SKM-1 (cell line): ENCODE results near the gene GOLM1.

Experiments
- DNase-seq: peaks from one replicate; lab custom pipeline; 2025; ENCODE audit not compliant: unreplicated experiment; lab: John Stamatoyannopoulos, UW

Gene GOLM1

GRCh38 chr9:86046930-86047341, 52.4 kb downstream of the GOLM1 start:
- DNase-seq: no peak

DNA sequence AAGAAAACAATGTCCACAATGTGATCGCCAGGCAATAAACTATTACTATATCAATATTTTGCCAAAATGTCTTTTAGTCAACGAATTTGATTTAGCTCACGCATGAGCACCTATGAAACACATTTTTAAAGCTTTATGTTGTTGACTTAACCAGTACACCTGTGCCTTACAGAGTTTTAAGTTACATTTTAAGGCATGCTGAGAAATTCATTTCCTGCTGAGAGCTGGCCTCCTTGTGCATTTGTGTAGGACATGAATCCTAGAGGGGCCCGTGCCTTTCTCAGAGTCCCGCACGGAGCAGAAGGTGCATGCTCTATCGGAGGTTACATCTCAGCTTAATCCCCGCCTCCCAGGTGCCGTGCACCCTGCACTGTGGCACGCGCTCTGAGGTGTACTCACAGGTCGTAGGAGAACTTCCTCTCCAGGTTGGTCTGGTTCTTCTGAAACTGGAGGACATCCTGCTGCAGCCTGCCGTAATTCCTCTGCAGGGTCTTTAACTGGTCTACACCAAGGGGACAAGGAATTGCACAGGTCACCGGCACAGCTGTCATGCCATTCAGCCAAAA, 53.2 kb downstream of the GOLM1 start:
- DNase-seq: no peak

DNA sequence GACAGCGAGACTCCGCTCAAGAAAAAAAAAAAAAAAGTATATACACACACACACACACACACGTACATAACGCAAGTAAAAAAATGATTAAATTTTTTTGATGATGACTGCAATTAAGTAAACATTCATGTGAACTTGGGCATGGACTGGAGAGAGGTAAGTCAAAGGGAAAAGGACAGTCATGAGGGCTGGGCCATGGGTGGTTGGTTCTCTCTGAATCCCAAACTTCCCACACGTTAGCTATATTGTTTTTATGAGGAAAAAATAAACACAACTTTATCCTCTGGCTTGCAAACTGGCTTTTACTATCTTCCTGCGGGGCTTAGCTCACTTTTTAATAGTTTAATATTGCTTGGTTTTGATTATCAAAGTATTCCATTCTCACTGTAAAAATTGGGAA, 53.7 kb downstream of the GOLM1 start:
- no peak for DNase-seq

DNA sequence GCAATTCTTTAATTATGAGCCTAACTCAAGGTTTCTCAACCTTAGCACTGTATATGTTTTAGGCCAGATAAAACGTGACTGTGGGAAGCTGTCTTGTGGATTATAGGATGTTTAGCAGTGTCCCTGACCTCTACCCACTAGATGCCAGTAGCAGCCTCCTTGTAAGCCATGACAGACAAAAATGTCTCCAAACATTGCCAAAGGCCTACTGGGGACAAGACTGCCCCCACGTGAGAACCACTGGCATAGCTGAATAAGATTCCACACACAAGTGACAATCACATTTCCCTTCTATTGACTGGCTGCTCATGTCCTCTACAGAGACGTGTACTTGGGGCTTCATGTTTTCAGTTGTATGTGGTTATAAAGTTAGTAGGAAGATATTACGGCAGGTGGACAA, 55.4 kb downstream of the GOLM1 start:
- DNase-seq: no peak

DNA sequence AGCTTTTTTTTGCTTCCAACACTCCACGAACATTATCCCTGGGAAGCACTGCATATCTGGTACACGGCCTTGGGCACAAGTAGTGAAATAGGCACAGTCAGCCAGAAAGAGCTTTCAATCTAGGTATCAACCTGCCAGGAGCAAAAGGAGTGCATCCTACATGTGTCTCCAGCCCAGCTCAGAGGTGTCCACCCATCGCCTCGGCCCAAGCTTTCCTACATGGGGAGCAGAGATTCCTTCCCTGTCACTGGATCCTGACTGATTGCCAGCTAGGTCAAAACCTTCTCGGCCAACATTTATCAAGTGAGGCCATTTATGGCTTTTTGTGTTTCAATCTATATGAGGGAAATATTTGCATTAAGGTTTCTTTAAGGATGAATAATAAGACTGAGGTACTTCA, 55.8 kb downstream of the GOLM1 start:
- DNase-seq: no peak

- no peak for DNase-seq
These were observed 57.0 kb downstream of the GOLM1 start for GRCh38 chr9:86042199-86042978.

DNA sequence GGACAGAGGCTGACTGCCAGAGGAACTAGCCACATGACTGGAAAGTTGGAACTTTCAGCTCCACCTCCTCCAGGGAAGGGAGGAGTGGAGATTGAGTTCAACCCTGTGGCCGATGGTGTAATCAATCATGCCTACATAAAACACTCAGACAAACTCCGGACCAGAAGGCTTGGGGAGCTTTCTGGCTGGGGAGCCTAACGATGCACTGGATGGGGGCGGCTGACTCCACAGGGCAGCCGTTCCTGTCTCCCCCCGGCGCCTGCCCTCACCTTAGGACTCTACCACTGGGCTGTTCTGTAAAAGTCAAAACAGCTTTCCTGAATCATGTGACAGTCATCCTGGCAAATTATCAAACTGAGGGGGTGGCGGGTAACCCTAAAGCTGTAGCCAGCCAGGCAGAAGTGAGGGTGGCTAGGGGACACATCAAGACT, 58.0 kb downstream of the GOLM1 start:
- no peak for DNase-seq

DNA sequence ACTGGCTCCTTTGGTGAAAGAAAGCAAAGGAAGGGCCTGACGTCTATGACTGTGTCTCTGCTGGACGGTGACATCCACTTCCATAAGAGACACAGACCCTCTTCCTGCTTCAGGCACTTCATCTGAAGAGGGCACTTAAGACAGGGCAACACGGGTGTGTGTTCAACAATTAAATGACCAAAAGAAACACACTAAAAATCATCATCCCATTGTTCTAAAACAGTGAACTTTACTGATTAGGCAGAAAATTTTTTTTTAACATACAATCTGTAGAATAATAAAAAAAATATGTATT, 58.5 kb downstream of the GOLM1 start:
- DNase-seq: no peak

DNA sequence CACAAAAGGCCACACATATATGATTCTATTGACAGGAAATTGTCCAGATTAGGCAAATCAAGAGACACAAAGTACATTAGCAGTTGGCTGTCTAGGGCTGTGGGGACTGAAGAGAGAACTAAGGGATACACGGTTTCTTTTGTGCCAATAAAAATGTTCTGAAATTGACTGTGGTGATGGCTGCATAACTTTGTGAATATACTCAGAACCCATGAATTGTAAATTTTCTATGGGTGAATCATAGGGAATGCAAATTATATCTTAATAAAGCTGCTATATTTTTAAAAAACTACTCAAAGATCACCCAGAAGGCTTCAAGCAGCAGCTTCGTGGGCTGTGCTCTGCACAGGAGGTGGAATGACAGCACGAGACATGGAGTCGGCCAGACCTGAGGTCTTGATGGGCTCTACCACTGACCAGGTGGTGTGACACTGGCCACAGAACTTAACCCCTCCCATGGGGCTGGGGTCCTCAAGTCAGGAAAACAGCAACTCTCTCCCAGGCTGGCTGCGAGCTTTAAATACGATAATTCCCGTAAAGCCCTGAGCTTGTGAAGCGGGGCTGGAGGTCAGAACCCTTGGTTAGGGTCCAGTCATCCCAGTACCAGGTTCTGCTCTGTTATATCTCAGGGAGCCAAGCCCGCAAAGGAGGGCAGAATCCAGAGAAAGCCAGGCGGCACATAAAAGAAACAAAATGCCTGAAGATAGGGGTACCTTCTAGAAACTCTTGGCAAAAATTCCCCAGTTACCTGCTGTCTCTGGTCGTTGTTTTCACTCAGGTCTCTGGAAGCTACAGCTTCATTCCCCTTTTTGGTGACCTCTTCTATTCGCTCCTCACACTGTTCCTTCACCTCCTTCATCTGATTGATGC, 59.1 kb downstream of the GOLM1 start:
- no peak for DNase-seq

DNA sequence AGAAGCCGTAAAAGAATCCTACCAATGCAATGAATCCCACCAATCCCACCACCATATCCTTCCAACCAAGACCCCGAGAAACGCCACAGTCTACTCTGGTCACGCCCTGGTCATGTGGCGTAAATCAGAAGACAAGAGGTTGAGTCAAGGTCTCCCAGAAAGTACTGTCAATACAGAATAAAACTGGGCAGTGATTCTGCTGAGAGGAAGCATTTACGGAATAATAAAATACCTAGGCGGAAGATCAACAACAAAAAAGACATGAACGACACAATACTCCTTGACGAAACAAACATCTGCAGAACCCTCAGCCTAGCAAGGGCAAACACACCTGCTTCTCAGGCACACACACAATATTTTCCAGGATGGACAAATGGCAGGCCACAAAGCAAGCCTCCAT, 62.8 kb downstream of the GOLM1 start:
- no peak for DNase-seq

- no peak for DNase-seq
These were observed 63.4 kb downstream of the GOLM1 start for GRCh38 chr9:86035827-86036440.

DNA sequence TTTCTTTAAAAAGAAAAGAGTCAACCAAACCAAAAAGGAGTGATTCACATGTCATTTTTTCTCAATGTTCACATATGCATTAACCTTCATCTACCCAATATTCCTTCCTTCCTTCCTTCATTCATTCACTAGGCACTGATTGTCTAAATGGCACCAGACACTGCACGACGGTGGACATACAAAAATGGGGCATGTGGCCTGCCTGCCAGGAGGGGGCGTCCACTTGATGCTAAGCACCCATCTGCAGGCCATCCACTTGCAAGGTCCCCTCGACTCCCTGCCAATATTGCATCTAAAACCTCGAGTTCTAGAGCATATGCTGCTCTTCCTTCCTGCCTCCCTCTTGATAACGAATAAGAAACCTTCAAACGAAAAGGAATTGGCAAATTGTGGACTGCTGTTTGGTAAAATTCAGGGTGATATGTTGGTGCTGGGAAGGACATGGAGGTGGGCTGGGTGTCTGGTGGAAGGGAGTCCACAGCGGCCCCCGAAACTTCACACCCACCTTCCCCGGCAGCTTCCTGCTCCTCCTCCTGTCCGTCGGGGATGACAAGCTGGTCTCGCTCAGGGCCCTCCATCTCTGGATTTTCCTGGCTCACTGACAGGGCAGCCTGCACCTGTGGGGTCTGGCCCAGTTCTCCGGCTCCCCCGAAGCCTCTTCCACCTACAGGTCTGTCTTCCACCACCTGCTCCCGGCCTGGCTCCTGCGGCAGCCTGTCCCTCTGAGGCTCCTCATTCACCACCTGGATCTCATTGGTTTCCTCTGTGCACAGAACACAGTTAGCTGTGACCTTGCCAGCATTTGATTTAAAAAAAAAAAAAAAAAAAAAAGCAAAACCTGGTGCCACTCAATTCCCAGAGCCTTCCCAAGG, 64.3 kb downstream of the GOLM1 start:
- no peak for DNase-seq

- no peak for DNase-seq
These were observed 71.6 kb downstream of the GOLM1 start for GRCh38 chr9:86027767-86028166.

DNA sequence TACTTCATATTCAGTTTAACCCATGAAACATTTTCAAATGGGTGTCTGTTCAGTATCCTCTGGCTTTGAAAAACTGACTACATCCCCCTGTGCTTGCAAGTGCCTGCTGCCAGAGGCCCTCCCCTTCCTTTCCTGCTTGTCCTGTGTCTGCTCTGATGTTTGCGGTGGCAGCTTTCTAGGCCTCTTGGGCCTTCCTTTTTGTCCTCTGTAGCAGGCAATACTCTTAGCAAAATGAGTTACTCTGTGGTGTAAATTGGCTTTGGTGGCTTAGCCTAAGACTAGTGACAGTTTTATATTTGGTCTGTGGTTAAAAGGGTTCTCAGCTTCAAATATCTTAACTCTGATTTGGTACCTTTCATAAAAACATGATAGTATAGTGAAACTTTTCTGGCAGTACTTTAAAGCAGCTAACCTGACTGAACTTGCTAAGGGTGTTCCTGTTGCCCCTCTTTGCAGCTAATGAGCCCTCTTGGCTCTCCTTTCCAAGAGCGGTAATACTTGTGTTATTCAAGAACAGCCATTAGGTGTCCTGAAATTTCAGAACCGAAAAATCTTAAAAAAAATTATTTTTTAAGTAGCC, 76.6 kb downstream of the GOLM1 start:
- no peak for DNase-seq

DNA sequence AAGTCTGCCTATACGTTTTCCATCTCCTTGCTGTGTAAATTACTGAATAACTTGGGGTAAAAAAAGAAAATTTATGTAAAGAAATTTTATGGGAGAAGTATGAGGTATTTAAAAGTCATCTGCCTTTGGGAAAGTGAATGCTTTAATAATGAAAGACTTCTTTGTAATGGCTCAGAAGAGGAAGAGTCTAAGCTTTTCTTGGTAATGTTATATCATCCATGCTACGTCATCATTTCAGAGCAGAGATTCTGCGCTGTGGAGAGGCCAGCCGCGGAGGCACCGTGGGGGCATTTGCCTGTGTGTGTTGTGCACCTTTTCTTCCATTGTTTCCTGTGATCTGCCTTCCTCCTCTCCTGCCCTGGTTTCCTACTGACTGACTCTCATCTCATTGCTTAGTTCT, 78.2 kb downstream of the GOLM1 start:
- no peak for DNase-seq

GRCh38 chr9:86020731-86021130, 78.6 kb downstream of the GOLM1 start:
- no peak for DNase-seq

GRCh38 chr9:86009133-86009532, 90.2 kb downstream of the GOLM1 start:
- DNase-seq: no peak

DNA sequence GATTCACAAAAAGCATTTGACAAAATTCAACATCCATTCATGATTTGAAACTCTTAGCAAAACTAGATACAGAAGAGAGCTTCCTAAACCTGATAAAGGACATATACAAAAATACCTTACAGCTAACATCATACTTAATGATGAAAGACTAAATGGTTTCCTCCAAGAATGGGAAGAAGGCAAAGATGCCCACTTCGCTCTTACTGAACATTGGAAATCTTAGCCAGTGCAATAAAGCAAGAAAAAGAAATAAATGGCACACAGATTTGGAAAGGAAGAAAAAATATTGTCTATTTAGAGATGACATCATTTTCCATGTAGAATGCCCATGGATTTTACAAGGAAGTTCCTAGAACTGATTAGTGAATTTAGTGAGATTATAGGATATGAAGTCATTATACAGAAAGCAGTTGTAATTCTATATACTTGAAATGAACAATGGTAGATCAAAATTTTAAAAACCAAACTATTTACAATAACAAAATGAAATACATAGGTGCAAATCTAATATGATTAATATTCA, 94.0 kb downstream of the GOLM1 start:
- no peak for DNase-seq

GRCh38 chr9:85995599-85995998, 103.8 kb downstream of the GOLM1 start:
- DNase-seq: no peak

GRCh38 chr9:85995097-85995496, 104.3 kb downstream of the GOLM1 start:
- DNase-seq: no peak
